Lung (tissue), 12 donors: ENCODE results near the gene SART3. TPM values are rescaled to one million over a fixed set of nuclear protein-coding genes. Genes with fewer than 3 reads are reported as not detected.

Experiments used
- ATAC-seq: fragments of 200-7000 bp; cut with Tn5 transposase; one replicate; pipeline ENCODE4 v1.9.1; 2020; ENCODE audit warnings: moderate number of reproducible peaks; ENCODE audit not compliant: insufficient read depth, low FRiP score
- DNase-seq, 3 donors: peaks; one replicate each; pipeline ENCODE4 v3.0.0-alpha.2; 2013 to 2017
- H3K27ac ChIP-seq, 2 donors: one replicate each; pipeline ENCODE4 v1.5.1; 2013; ENCODE audit warnings: mild to moderate bottlenecking in 2 of 2, moderate library complexity in 2 of 2, control low read depth in 1 of 2, inconsistent platforms in 1 of 2, low read depth in 1 of 2, low read length in 1 of 2
- H3K27me3 ChIP-seq, 3 donors: one replicate each; pipeline ENCODE4 v1.5.1; 2013; ENCODE audit warnings: low read length in 2 of 3; ENCODE audit not compliant: control insufficient read depth in 3 of 3, insufficient read depth in 3 of 3
- H3K36me3 ChIP-seq, 4 donors: one replicate each; pipeline ENCODE4 v1.5.1; 2013; ENCODE audit warnings: low read length in 4 of 4, mild to moderate bottlenecking in 1 of 4, moderate library complexity in 1 of 4; ENCODE audit not compliant: control insufficient read depth in 4 of 4, insufficient read depth in 4 of 4
- H3K4me1 ChIP-seq, 5 donors: one replicate each; pipeline ENCODE4 v1.5.1; 2013; ENCODE audit warnings: low read length in 5 of 5, mild to moderate bottlenecking in 2 of 5, moderate library complexity in 1 of 5; ENCODE audit not compliant: control insufficient read depth in 5 of 5, insufficient read depth in 5 of 5
- H3K4me3 ChIP-seq: one replicate; pipeline ENCODE4 v1.5.1; 2013; ENCODE audit warnings: mild to moderate bottlenecking, control low read depth, moderate library complexity
- H3K9ac ChIP-seq, 2 donors: one replicate each; pipeline ENCODE4 v1.5.1; 2013; ENCODE audit warnings: low read length in 2 of 2, control low read depth in 1 of 2; ENCODE audit not compliant: insufficient read depth in 1 of 2
- H3K9me3 ChIP-seq, 4 donors: one replicate each; pipeline ENCODE4 v1.5.1; 2013; ENCODE audit warnings: low read length in 3 of 4, mild to moderate bottlenecking in 1 of 4, moderate library complexity in 1 of 4; ENCODE audit not compliant: control insufficient read depth in 4 of 4, insufficient read depth in 3 of 4
- CTCF ChIP-seq: IDR thresholded peaks from 2 replicates; pipeline ENCODE4 v1.5.1; 2012; ENCODE audit warnings: mild to moderate bottlenecking; ENCODE audit errors: control extremely low read depth, extremely low read depth
- WGBS, 2 donors: extraction: QIAGEN DNeasy Blood & Tissue Kit; methylation state at CpG; one replicate each; pipeline ENCODE4 v1.1.7; 2013; 5-methylcytosine and 5-hydroxymethylcytosine counted together
- polyA plus RNA-seq, 2 donors: library from polyadenylated mRNA; stranded (reverse); fragments of 200-250 nt; gene quantifications; one replicate each; pipeline ENCODE4 v1.2.1, GENCODE V29; 2013
- total RNA-seq, 2 donors: library from RNA; depleted of rRNA in 1 of 2; stranded (reverse); fragments of >200 nt in 1 of 2; gene quantifications; one replicate each; pipeline ENCODE4 v1.2.1, GENCODE V29; 2014 to 2021
- donor health status: control.
- donor health status: control.
- donor health status: Bipolar disorder and iron deficiency.
- donor health status: healthy.
- donor health status: DM: yes; HTN: yes; CAD: no.

The SART3 gene
- total and polyA plus RNA-seq, 4 donors = 12.2 to 107 (median 34.9) TPM

- no peak for DNase-seq
- Histone ChIP-seq H3K9ac (no peak overlapping the region), H3K4me3 (no peak overlapping the region), H3K9me3 (no peaks in the 10 kb centered on the region), H3K27me3 (no peaks in the 10 kb centered on the region), H3K4me1 (peaks cover 0 to 15% (median 3%) of the 10 kb centered on the region in 5 donors), H3K27ac (peak overlapping the region; percentile 68 to 83), H3K36me3 (peaks cover 28 to 45% (median 32%) of the 10 kb centered on the region in 4 donors)
- WGBS, 2 donors = 4 to 9% methylated on average over 2 of the region's 2 CpGs
- no peak for TF ChIP-seq CTCF
- ATAC-seq = no peak
Observed at GRCh38 chr12:108565976-108566375, 5.0 kb upstream of the SART3 start.

GRCh38 chr12:108565146-108565545 lies 4.2 kb upstream of the SART3 start:
- H3K9ac ChIP-seq = no peak overlapping the region
- ATAC-seq (no peak), DNase-seq (no peak)
- no peak for TF ChIP-seq CTCF
- no peak overlapping the region for H3K27ac ChIP-seq
- no peaks in the 10 kb centered on the region for H3K27me3 ChIP-seq
- peaks cover 0 to 19% (median 3%) of the 10 kb centered on the region in 5 donors for H3K4me1 ChIP-seq
- H3K9me3 ChIP-seq = no peaks in the 10 kb centered on the region
- no peak overlapping the region for H3K4me3 ChIP-seq
- H3K36me3 ChIP-seq = peaks cover 28 to 45% (median 33%) of the 10 kb centered on the region in 4 donors
- 74 to 83% methylated on average over 3 of the region's 3 CpGs for WGBS, 2 donors

- no peak for DNase-seq
- no peaks in the 10 kb centered on the region for H3K9me3 ChIP-seq
- peaks cover 0 to 23% (median 4%) of the 10 kb centered on the region in 5 donors for H3K4me1 ChIP-seq
- no peak for ATAC-seq
- no peaks in the 10 kb centered on the region for H3K27me3 ChIP-seq
- no peak overlapping the region for H3K9ac ChIP-seq
- TF ChIP-seq CTCF = no peak
- H3K27ac ChIP-seq = no peak overlapping the region
- H3K4me3 ChIP-seq = no peak overlapping the region
- H3K36me3 ChIP-seq = peaks cover 28 to 45% (median 33%) of the 10 kb centered on the region in 4 donors
Observed at GRCh38 chr12:108564724-108565123, 3.8 kb upstream of the SART3 start.

- peaks cover 20 to 44% (median 32%) of the 10 kb centered on the region in 4 donors for H3K36me3 ChIP-seq
- no peak for TF ChIP-seq CTCF
- H3K9ac ChIP-seq = peak overlapping the region in 1 of 2 donors; percentile 85
- no peaks in the 10 kb centered on the region for H3K9me3 ChIP-seq
- H3K4me3 ChIP-seq = no peak overlapping the region
- no peaks in the 10 kb centered on the region for H3K27me3 ChIP-seq
- 0% methylated on average over 1 of the region's 1 CpG for WGBS, 2 donors
- no peak overlapping the region for H3K27ac ChIP-seq
- DNase-seq (no peak), ATAC-seq (no peak)
- H3K4me1 ChIP-seq = peaks cover 0 to 26% (median 9%) of the 10 kb centered on the region in 5 donors
Observed at GRCh38 chr12:108563804-108564151, 2.8 kb upstream of the SART3 start.
